Neuronal stem cell (in vitro differentiated cells): ENCODE results near the gene ANKIB1.

Experiments used
- DNase-seq: peaks from one replicate; pipeline ENCODE4 v3.0.0-alpha.2; 2013; ENCODE audit warnings: low spot score
- H2AFZ ChIP-seq: one replicate; pipeline ENCODE4 v1.6.1; 2013; ENCODE audit warnings: mild to moderate bottlenecking, low read length, inconsistent platforms
- H2AK5ac ChIP-seq: 2 replicates; pipeline ENCODE4 v1.6.1; 2013; ENCODE audit warnings: low read depth, mild to moderate bottlenecking, inconsistent platforms, low read length, moderate library complexity, mixed read lengths
- H2BK120ac ChIP-seq: 2 replicates; pipeline ENCODE4 v1.6.1; 2013; ENCODE audit warnings: low read depth, mild to moderate bottlenecking, inconsistent platforms, low read length, moderate library complexity, mixed read lengths
- H2BK12ac ChIP-seq: one replicate; pipeline ENCODE4 v1.6.1; 2013; ENCODE audit warnings: low read length, inconsistent platforms
- H2BK15ac ChIP-seq: 2 replicates; pipeline ENCODE4 v1.6.1; 2013; ENCODE audit warnings: mild to moderate bottlenecking, low read length, inconsistent platforms, mixed read lengths
- H2BK5ac ChIP-seq: one replicate; pipeline ENCODE4 v1.6.1; 2013; ENCODE audit warnings: inconsistent platforms, mild to moderate bottlenecking, low read length, moderate library complexity
- H3K14ac ChIP-seq: one replicate; pipeline ENCODE4 v1.6.1; 2013; ENCODE audit warnings: low read length, inconsistent platforms
- H3K18ac ChIP-seq: 2 replicates; pipeline ENCODE4 v1.6.1; 2013; ENCODE audit warnings: low read length, inconsistent platforms
- H3K23ac ChIP-seq: 2 replicates; pipeline ENCODE4 v1.6.1; 2013; ENCODE audit warnings: low read depth, mild to moderate bottlenecking, mixed read lengths, low read length, inconsistent platforms; ENCODE audit not compliant: poor library complexity
- H3K27ac ChIP-seq: replicated peaks from 3 replicates; pipeline ENCODE4 v1.5.1; 2013; ENCODE audit warnings: low read length, inconsistent platforms
- H3K27me3 ChIP-seq, 3 experiments: 2 replicates each; pipeline ENCODE4 v1.6.1; 2013; ENCODE audit warnings: low read length in 3 of 3, mild to moderate bottlenecking in 2 of 3, inconsistent platforms in 1 of 3, low read depth in 1 of 3, mixed read lengths in 1 of 3, moderate library complexity in 1 of 3; ENCODE audit not compliant: control insufficient read depth in 3 of 3, insufficient read depth in 3 of 3
- H3K36me3 ChIP-seq, 2 donors: replicated peaks in 1 of 2; 2 replicates each; pipeline ENCODE4 v1.6.1; 2013; ENCODE audit warnings: low read length in 2 of 2; ENCODE audit not compliant: control insufficient read depth in 2 of 2, insufficient read depth in 2 of 2
- H3K4ac ChIP-seq: 2 replicates; pipeline ENCODE4 v1.6.1; 2013; ENCODE audit warnings: inconsistent platforms, mild to moderate bottlenecking, low read length, moderate library complexity
- H3K4me1 ChIP-seq, 2 donors: 1 replicate in 1 of 2; 2 replicates in 1 of 2; pipeline ENCODE4 v1.6.1; 2013; ENCODE audit warnings: low read length in 2 of 2, low read depth in 1 of 2; ENCODE audit not compliant: control insufficient read depth in 2 of 2, insufficient read depth in 1 of 2
- H3K4me2 ChIP-seq: one replicate; pipeline ENCODE4 v1.6.1; 2013; ENCODE audit warnings: mild to moderate bottlenecking, low read length, inconsistent platforms; ENCODE audit not compliant: insufficient read depth, poor library complexity, severe bottlenecking
- H3K4me3 ChIP-seq, 2 donors: 2 replicates each; pipeline ENCODE4 v1.5.1; 2013; ENCODE audit warnings: low read length in 2 of 2, mild to moderate bottlenecking in 2 of 2, inconsistent platforms in 1 of 2, moderate library complexity in 1 of 2
- H3K79me1 ChIP-seq: one replicate; pipeline ENCODE4 v1.6.1; 2013; ENCODE audit warnings: low read depth, mild to moderate bottlenecking, inconsistent platforms, low read length, moderate library complexity
- H3K9ac ChIP-seq: one replicate; pipeline ENCODE4 v1.6.1; 2013; ENCODE audit warnings: mild to moderate bottlenecking, low read depth, low read length, inconsistent platforms; ENCODE audit not compliant: poor library complexity
- H3K9me3 ChIP-seq, 2 donors: replicated peaks in 1 of 2; 2 replicates each; pipeline versions ENCODE3 to v1.6.1; 2013; ENCODE audit warnings: low read length in 2 of 2, mild to moderate bottlenecking in 2 of 2, inconsistent platforms in 1 of 2, low read depth in 1 of 2, mixed read lengths in 1 of 2, moderate library complexity in 1 of 2; ENCODE audit not compliant: control insufficient read depth in 2 of 2, insufficient read depth in 1 of 2
- H4K8ac ChIP-seq: one replicate; pipeline ENCODE4 v1.6.1; 2013; ENCODE audit warnings: low read depth, mild to moderate bottlenecking, inconsistent platforms, low read length, moderate library complexity
- H4K91ac ChIP-seq: one replicate; pipeline ENCODE4 v1.6.1; 2013; ENCODE audit warnings: low read length, low read depth, mild to moderate bottlenecking, inconsistent platforms; ENCODE audit not compliant: poor library complexity
- WGBS, 2 donors: extraction: QIAGEN DNeasy Blood & Tissue Kit; methylation state at CpG; one replicate each; pipeline ENCODE4 v1.1.7; 2013; ENCODE audit warnings: missing lambda C conversion rate in 2 of 2, mixed read lengths in 1 of 2; ENCODE audit not compliant: insufficient read length in 2 of 2, insufficient replicate concordance in 1 of 2; ENCODE audit errors: extremely low coverage in 2 of 2; 5-methylcytosine and 5-hydroxymethylcytosine counted together

Gene ANKIB1

GRCh38 chr7:92276460-92276864 lies 30.7 kb downstream of the ANKIB1 start:
- no peak for DNase-seq
- H4K91ac ChIP-seq = no peak overlapping the region
- no peaks in the 10 kb centered on the region for H3K27me3 ChIP-seq
- H3K14ac ChIP-seq = no peak overlapping the region
- H3K36me3 ChIP-seq = no peaks in the 10 kb centered on the region
- no peak overlapping the region for H2AK5ac ChIP-seq
- no peak overlapping the region for H2BK5ac ChIP-seq
- no peak overlapping the region for H2BK15ac ChIP-seq
- peaks cover 3 to 12% of the 10 kb centered on the region in 2 donors for H3K9me3 ChIP-seq
- no peak overlapping the region for H3K27ac ChIP-seq
- WGBS, 2 donors = no CpG with 5 or more reads among the region's 2 CpGs
- H2BK120ac ChIP-seq = no peak overlapping the region
- no peak overlapping the region for H2AFZ ChIP-seq
- H3K4me1 ChIP-seq = peaks cover 8 to 11% of the 10 kb centered on the region in 2 donors
- no peak overlapping the region for H2BK12ac ChIP-seq
- no peak overlapping the region for H4K8ac ChIP-seq
- H3K4me3 ChIP-seq = no peak overlapping the region
- no peak overlapping the region for H3K23ac ChIP-seq
- H3K4ac ChIP-seq = no peak overlapping the region
- H3K9ac ChIP-seq = no peak overlapping the region
- H3K4me2 ChIP-seq = no peak overlapping the region
- peaks cover 4% of the 10 kb centered on the region for H3K79me1 ChIP-seq
- no peak overlapping the region for H3K18ac ChIP-seq

- H3K23ac ChIP-seq = no peak overlapping the region
- no peak overlapping the region for H2BK5ac ChIP-seq
- H3K27ac ChIP-seq = peak overlapping the region; percentile 43
- peaks cover 4% of the 10 kb centered on the region for H3K79me1 ChIP-seq
- no peak overlapping the region for H2BK120ac ChIP-seq
- no CpG with 5 or more reads among the region's 2 CpGs for WGBS, 2 donors
- no peak overlapping the region for H3K4me3 ChIP-seq
- H3K14ac ChIP-seq = no peak overlapping the region
- H3K27me3 ChIP-seq = no peaks in the 10 kb centered on the region
- H4K91ac ChIP-seq = no peak overlapping the region
- H2BK12ac ChIP-seq = no peak overlapping the region
- no peak overlapping the region for H3K4ac ChIP-seq
- H3K4me2 ChIP-seq = no peak overlapping the region
- no peak overlapping the region for H3K18ac ChIP-seq
- no peak overlapping the region for H2AFZ ChIP-seq
- no peak overlapping the region for H3K9ac ChIP-seq
- H3K9me3 ChIP-seq = peaks cover 3 to 12% of the 10 kb centered on the region in 2 donors
- H3K4me1 ChIP-seq = peaks cover 8 to 11% of the 10 kb centered on the region in 2 donors
- no peak overlapping the region for H2BK15ac ChIP-seq
- H3K36me3 ChIP-seq = no peaks in the 10 kb centered on the region
- H2AK5ac ChIP-seq = no peak overlapping the region
- peak; percentile 42 for DNase-seq
- no peak overlapping the region for H4K8ac ChIP-seq
These were observed 33.7 kb downstream of the ANKIB1 start for GRCh38 chr7:92279396-92280031.

- no peak overlapping the region for H2BK15ac ChIP-seq
- H3K4me2 ChIP-seq = no peak overlapping the region
- H4K91ac ChIP-seq = no peak overlapping the region
- H2AK5ac ChIP-seq = no peak overlapping the region
- H2AFZ ChIP-seq = no peak overlapping the region
- no peaks in the 10 kb centered on the region for H3K27me3 ChIP-seq
- no peak overlapping the region for H3K4me3 ChIP-seq
- peaks cover 8 to 11% of the 10 kb centered on the region in 2 donors for H3K4me1 ChIP-seq
- no peaks in the 10 kb centered on the region for H3K36me3 ChIP-seq
- H3K9ac ChIP-seq = no peak overlapping the region
- H3K27ac ChIP-seq = no peak overlapping the region
- no peak overlapping the region for H3K23ac ChIP-seq
- no peak overlapping the region for H3K18ac ChIP-seq
- no peak overlapping the region for H2BK12ac ChIP-seq
- no peak overlapping the region for H2BK120ac ChIP-seq
- H3K79me1 ChIP-seq = peaks cover 4% of the 10 kb centered on the region
- H3K9me3 ChIP-seq = peaks cover 3 to 12% of the 10 kb centered on the region in 2 donors
- no peak overlapping the region for H3K4ac ChIP-seq
- no peak overlapping the region for H4K8ac ChIP-seq
- WGBS, 2 donors = no CpG with 5 or more reads among the region's 2 CpGs
- no peak overlapping the region for H2BK5ac ChIP-seq
- no peak for DNase-seq
- H3K14ac ChIP-seq = no peak overlapping the region
These were observed 35.3 kb downstream of the ANKIB1 start for GRCh38 chr7:92281031-92281430.

- DNase-seq = no peak
- peaks cover 8 to 11% of the 10 kb centered on the region in 2 donors for H3K4me1 ChIP-seq
- WGBS, 2 donors = no CpG with 5 or more reads among the region's 6 CpGs
These were observed 36.5 kb downstream of the ANKIB1 start for GRCh38 chr7:92282221-92282814.

More at GRCh38 chr7:92282221-92282814, 36.5 kb downstream of the ANKIB1 start:
- no peak overlapping the region for H3K4me2 ChIP-seq
- peaks cover 2% of the 10 kb centered on the region for H3K79me1 ChIP-seq
- H3K18ac ChIP-seq = no peak overlapping the region
- no peak overlapping the region for H3K14ac ChIP-seq
- no peak overlapping the region for H2BK12ac ChIP-seq
- H3K27me3 ChIP-seq = no peaks in the 10 kb centered on the region
- H3K36me3 ChIP-seq = no peaks in the 10 kb centered on the region
- H3K4me3 ChIP-seq = peak overlapping the region in 1 of 2 donors; percentile 53
- no peak overlapping the region for H4K91ac ChIP-seq
- H2BK5ac ChIP-seq = no peak overlapping the region
- H3K9ac ChIP-seq = no peak overlapping the region
- peaks cover 3 to 7% of the 10 kb centered on the region in 2 donors for H3K9me3 ChIP-seq
- H3K23ac ChIP-seq = no peak overlapping the region
- no peak overlapping the region for H2AFZ ChIP-seq
- no peak overlapping the region for H3K27ac ChIP-seq
- H4K8ac ChIP-seq = no peak overlapping the region
- H3K4ac ChIP-seq = no peak overlapping the region
- H2BK15ac ChIP-seq = no peak overlapping the region
- H2BK120ac ChIP-seq = no peak overlapping the region
- H2AK5ac ChIP-seq = no peak overlapping the region
